MCF 10A (cell line): ENCODE measurements around the gene MEF2C. TPM values are rescaled to one million over a fixed set of nuclear protein-coding genes. Genes with fewer than 3 reads are reported as not detected.
A peak's percentile ranks its signal among the peaks of the same experiment; 100 is the strongest.

ENCODE experiments used
- Bru-seq: library from RNA; stranded (reverse); fragments of 400-500 nt; gene quantifications from one replicate; lab custom pipeline; 2021; lab: Mats Ljungman, UMichigan
- BruChase-seq, 2 experiments: library from RNA; stranded (reverse); fragments of 400-500 nt; gene quantifications; one replicate each; lab custom pipeline; 2021; lab: Mats Ljungman, UMichigan
- BruUV-seq: library from RNA; stranded (reverse); fragments of 400-500 nt; replicated peaks from 2 replicates; lab custom pipeline; 2021; lab: Mats Ljungman, UMichigan
- CTCF ChIA-PET: fragments of 300-600 bp; sonication (Branson Sonifier 250); formaldehyde crosslinking; extraction: SDS; loops from one replicate; lab custom pipeline; 2021; ENCODE audit warnings: antibody characterized with exemption, inconsistent platforms; lab: Yijun Ruan, JAX
- POLR2A ChIA-PET: fragments of 300-600, 350-650 bp; sonication (Branson Sonifier 250); formaldehyde crosslinking; extraction: SDS; loops from one replicate; lab custom pipeline; 2020; ENCODE audit warnings: antibody characterized with exemption, inconsistent platforms; lab: Yijun Ruan, JAX
- DNase-seq: peaks from one replicate; pipeline ENCODE4 v3.0.0-alpha.2; 2018; ENCODE audit not compliant: unreplicated experiment
- H3K27ac Mint-ChIP-seq: one replicate; pipeline ENCODE4 v1.8.0; 2022; ENCODE audit warnings: mild to moderate bottlenecking, low read depth, mixed read lengths; ENCODE audit not compliant: unreplicated experiment
- H3K27me3 Mint-ChIP-seq: one replicate; pipeline ENCODE4 v1.8.0; 2022; ENCODE audit warnings: mixed read lengths; ENCODE audit not compliant: insufficient read depth, unreplicated experiment
- H3K36me3 Mint-ChIP-seq: one replicate; pipeline ENCODE4 v1.8.0; 2022; ENCODE audit warnings: mild to moderate bottlenecking, moderate library complexity, mixed read lengths; ENCODE audit not compliant: insufficient read depth, unreplicated experiment
- H3K4me1 Mint-ChIP-seq: one replicate; pipeline ENCODE4 v1.8.0; 2022; ENCODE audit warnings: mixed read lengths; ENCODE audit not compliant: insufficient read depth, unreplicated experiment
- H3K4me3 Mint-ChIP-seq: one replicate; pipeline ENCODE4 v1.8.0; 2022; ENCODE audit warnings: mild to moderate bottlenecking, moderate library complexity, mixed read lengths; ENCODE audit not compliant: unreplicated experiment
- H3K9me3 Mint-ChIP-seq: one replicate; pipeline ENCODE4 v1.8.0; 2022; ENCODE audit warnings: mixed read lengths; ENCODE audit not compliant: unreplicated experiment
- CTCF ChIP-seq: fragments of 200-600 bp; IDR thresholded peaks from one replicate; pipeline ENCODE4 v1.8.0; 2022; ENCODE audit warnings: antibody characterized with exemption, mild to moderate bottlenecking; ENCODE audit not compliant: unreplicated experiment
- intact Hi-C: fragments of 100-400 bp; cut with micrococcal nuclease; formaldehyde crosslinking; loops from 2 replicates; pipeline ENCODE4 v1.14.1; 2022
- long read RNA-seq: library from polyadenylated mRNA; stranded (forward); transcript quantifications from one replicate; pipeline ENCODE4 v2.0.0, GENCODE V29; 2022
- total RNA-seq: library from RNA; stranded (reverse); gene quantifications from 2 replicates; pipeline ENCODE4 v1.2.3, GENCODE V29; 2022

Gene MEF2C
- total RNA-seq: 0.05 and 0.07 TPM in 2 replicates
- Bru-seq, nascent RNA: not detected
- not detected for BruChase-seq, experiment 1, labeled RNA remaining after a 6-hour chase
- percentile 1 among the genes with signal in this experiment for BruChase-seq, experiment 2, labeled RNA remaining after a 2-hour chase
- long read RNA-seq: 0 reads

GRCh38 chr5:88883059-88883835, at the start of gene MEF2C:
Gene MEF2C (minus strand): TSS chr5:88883184. CDS start chr5:88823788, 59,396 bp downstream.
- Mint-ChIP-seq H3K36me3 (no peaks in the 10 kb centered on the region), H3K4me1 (no peaks in the 10 kb centered on the region), H3K9me3 (no peaks in the 10 kb centered on the region), H3K27ac (no peak within 1 kb of the TSS), H3K27me3 (peaks cover 62% of the 10 kb centered on the region), H3K4me3 (peak within 1 kb of the TSS; percentile 68)
- no peak for DNase-seq
- intact Hi-C loops: loop anchor here (10.0 kb wide), 1 partner anchor 1382 kb away; no protein-coding TSS in a partner anchor
- CTCF ChIA-PET: no interaction called here
- POLR2A ChIA-PET: no interaction called here
- TF ChIP-seq CTCF: no peak
- no TSS peak for BruUV-seq

- no peak for DNase-seq
- H3K4me1 Mint-ChIP-seq: no peaks in the 10 kb centered on the region
- no peaks in the 10 kb centered on the region for H3K9me3 Mint-ChIP-seq
- no TSS peak for BruUV-seq
- no peaks in the 10 kb centered on the region for H3K36me3 Mint-ChIP-seq
- intact Hi-C loops: no loop called here
- TF ChIP-seq CTCF: no peak
- CTCF ChIA-PET: no interaction called here
- H3K4me3 Mint-ChIP-seq: no peak overlapping the region
- POLR2A ChIA-PET: no interaction called here
- no peak overlapping the region for H3K27ac Mint-ChIP-seq
- H3K27me3 Mint-ChIP-seq: peaks cover 60% of the 10 kb centered on the region
Observed at GRCh38 chr5:88932541-88932940, 49.6 kb upstream of the MEF2C start.

- POLR2A ChIA-PET: no interaction called here
- Mint-ChIP-seq H3K36me3 (no peaks in the 10 kb centered on the region), H3K4me1 (no peaks in the 10 kb centered on the region), H3K9me3 (no peaks in the 10 kb centered on the region), H3K27me3 (peaks cover 64% of the 10 kb centered on the region), H3K4me3 (no peak overlapping the region), H3K27ac (no peak overlapping the region)
- no peak for DNase-seq
- intact Hi-C loops: no loop called here
- no peak for TF ChIP-seq CTCF
- no TSS peak for BruUV-seq
- CTCF ChIA-PET: interaction anchor here (0.5 to 0.8 kb wide), 3 partner anchors 1265 to 1517 kb away, joined by 3 to 4 read pairs (median 4); no protein-coding TSS in a partner anchor
Observed at GRCh38 chr5:88930335-88930734, 47.4 kb upstream of the MEF2C start.

- CTCF ChIA-PET: interaction anchor here (0.8 kb wide), 1 partner anchor 1266 kb away, joined by 4 read pairs; no protein-coding TSS in a partner anchor
- Mint-ChIP-seq H3K27ac (no peak overlapping the region), H3K27me3 (peaks cover 64% of the 10 kb centered on the region), H3K36me3 (no peaks in the 10 kb centered on the region), H3K4me1 (no peaks in the 10 kb centered on the region), H3K9me3 (no peaks in the 10 kb centered on the region), H3K4me3 (no peak overlapping the region)
- BruUV-seq: no TSS peak
- TF ChIP-seq CTCF: no peak
- POLR2A ChIA-PET: interaction anchor here (0.6 kb wide), 1 partner anchor 128 kb away, joined by 4 read pairs; no protein-coding TSS in a partner anchor
- intact Hi-C loops: no loop called here
- no peak for DNase-seq
Observed at GRCh38 chr5:88929385-88929784, 46.4 kb upstream of the MEF2C start.
